HL-60 (cell line): ENCODE measurements around the gene GPC3.

Source experiments
- DNase-seq, 2 experiments: peaks; one replicate each; pipeline ENCODE4 v3.0.0-alpha.2; 2010 to 2020; ENCODE audit warnings: low read depth in 1 of 2, low spot score in 1 of 2
- H3K27ac ChIP-seq: fragments of 250-450 bp; sonication (Bioruptor Pico); replicated peaks from 2 replicates; pipeline ENCODE4 v1.5.1; 2020; ENCODE audit warnings: mild to moderate bottlenecking, moderate library complexity
- H3K27me3 ChIP-seq: fragments of 250-450 bp; sonication (Bioruptor Pico); 2 replicates; pipeline ENCODE4 v1.5.1; 2021; ENCODE audit warnings: mild to moderate bottlenecking, moderate library complexity; ENCODE audit not compliant: insufficient read depth, poor library complexity, severe bottlenecking
- H3K4me3 ChIP-seq: replicated peaks from 2 replicates; pipeline ENCODE4 v1.5.1; 2011; ENCODE audit warnings: mild to moderate bottlenecking, control low read depth, low read length; ENCODE audit not compliant: insufficient read depth
- CTCF ChIP-seq: IDR thresholded peaks from one replicate; pipeline ENCODE4 v1.5.1; 2011; ENCODE audit warnings: low read length, control low read depth, inconsistent platforms; ENCODE audit not compliant: insufficient read depth
- GABPA ChIP-seq: IDR thresholded peaks from 2 replicates; pipeline ENCODE4 v1.6.1; 2012; ENCODE audit warnings: low read depth
- POLR2AphosphoS5 ChIP-seq: IDR thresholded peaks from 2 replicates; pipeline ENCODE4 v1.6.1; 2012; ENCODE audit warnings: low read depth
- REST ChIP-seq: IDR thresholded peaks from 2 replicates; pipeline ENCODE4 v1.6.1; 2012; ENCODE audit warnings: low read depth; ENCODE audit not compliant: insufficient replicate concordance
- SPI1 ChIP-seq: IDR thresholded peaks from 2 replicates; pipeline ENCODE4 v1.6.1; 2012; ENCODE audit warnings: low read depth, mild to moderate bottlenecking, borderline replicate concordance

Gene GPC3

DNA sequence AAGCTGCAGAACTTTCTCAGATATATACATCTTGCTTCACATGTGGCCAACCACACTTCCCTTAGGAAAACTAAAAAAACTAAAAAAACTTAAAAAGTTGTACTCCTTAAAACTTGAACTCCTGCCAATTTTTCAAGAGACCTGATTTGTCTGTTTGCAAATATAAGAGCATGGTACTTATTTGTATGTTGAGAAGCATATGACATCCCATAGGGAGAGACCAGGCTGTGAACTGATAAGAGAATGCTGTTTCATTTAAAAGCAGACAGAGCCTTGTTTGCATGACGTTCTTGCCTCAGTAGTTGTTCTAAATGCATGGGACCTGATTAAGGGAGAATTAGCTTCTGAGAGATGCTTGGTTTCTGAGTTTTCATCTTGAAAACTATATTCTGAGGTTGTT lies 169.9 kb downstream of the GPC3 start:
- Histone ChIP-seq H3K27ac (no peak overlapping the region), H3K4me3 (no peak overlapping the region), H3K27me3 (no peaks in the 10 kb centered on the region)
- no peak for DNase-seq
- TF ChIP-seq POLR2AphosphoS5 = no peak

DNA sequence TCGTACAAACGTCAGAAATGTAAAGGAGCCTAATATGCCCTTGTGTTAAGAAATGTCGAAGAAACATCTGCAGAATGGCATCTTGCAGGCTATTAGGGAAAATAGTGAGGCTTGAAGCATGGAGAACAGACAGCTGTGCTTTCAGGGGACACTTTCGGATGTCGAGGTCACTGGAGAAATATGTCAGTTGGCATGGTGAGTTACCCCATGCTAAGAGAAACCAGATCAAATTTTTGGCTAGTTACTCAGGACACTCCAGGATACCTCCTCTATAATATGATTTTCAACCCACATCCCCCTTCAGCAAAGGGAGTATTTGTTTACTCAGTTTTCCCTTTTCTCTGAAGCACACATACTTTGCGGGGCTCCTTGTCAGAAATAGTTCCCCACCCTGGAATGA lies 171.4 kb downstream of the GPC3 start:
- H3K4me3 ChIP-seq = no peak overlapping the region
- DNase-seq = no peak

GRCh38 chrX:133812402-133812801 lies 173.0 kb downstream of the GPC3 start:
- Histone ChIP-seq H3K27me3 (no peaks in the 10 kb centered on the region), H3K27ac (no peak overlapping the region), H3K4me3 (no peak overlapping the region)
- no peak for DNase-seq
- TF ChIP-seq GABPA = no peak
- no peak for TF ChIP-seq POLR2AphosphoS5
- TF ChIP-seq REST = no peak
- no peak for TF ChIP-seq CTCF
- no peak for TF ChIP-seq SPI1

More for the DNA sequence above, 171.4 kb downstream of the GPC3 start:
- no peaks in the 10 kb centered on the region for H3K27me3 ChIP-seq
- H3K27ac ChIP-seq = no peak overlapping the region
- TF ChIP-seq CTCF (no peak), REST (no peak), POLR2AphosphoS5 (no peak), SPI1 (no peak), GABPA (no peak)

DNA sequence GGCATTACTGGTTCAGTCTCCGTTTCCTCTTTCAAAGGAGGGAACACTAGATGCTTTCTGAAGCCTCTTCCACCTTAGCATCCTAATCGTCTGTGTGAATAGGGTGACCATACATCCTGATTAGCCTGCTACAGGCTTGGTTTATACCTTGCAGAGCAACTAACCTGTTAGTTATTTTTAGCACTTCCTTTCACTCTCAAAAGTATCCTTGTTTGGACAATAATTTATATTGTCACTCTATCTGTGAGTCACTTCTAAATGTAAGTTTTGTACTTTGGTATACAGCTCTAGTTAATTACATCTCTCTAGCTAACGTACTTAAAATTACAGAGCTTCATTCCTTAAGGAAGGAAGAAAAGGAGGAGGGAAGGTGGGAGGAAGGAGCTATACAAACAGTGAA lies 174.5 kb downstream of the GPC3 start:
- TF ChIP-seq GABPA (no peak), POLR2AphosphoS5 (no peak), REST (no peak), SPI1 (no peak), CTCF (no peak)
- Histone ChIP-seq H3K4me3 (no peak overlapping the region), H3K27me3 (no peaks in the 10 kb centered on the region), H3K27ac (no peak overlapping the region)
- DNase-seq = no peak
